Activated T-helper 9 cell treated with anti-CD3 and anti-CD28 coated beads, Interleukin-2, amount 50 U/mL, for 16 hours (primary cell): ENCODE results near the gene PHLPP2.

Source experiments
- DNase-seq: peaks from one replicate; pipeline ENCODE4 v3.0.0-alpha.2; 2020; ENCODE audit warnings: low read depth

Gene PHLPP2, protein sequence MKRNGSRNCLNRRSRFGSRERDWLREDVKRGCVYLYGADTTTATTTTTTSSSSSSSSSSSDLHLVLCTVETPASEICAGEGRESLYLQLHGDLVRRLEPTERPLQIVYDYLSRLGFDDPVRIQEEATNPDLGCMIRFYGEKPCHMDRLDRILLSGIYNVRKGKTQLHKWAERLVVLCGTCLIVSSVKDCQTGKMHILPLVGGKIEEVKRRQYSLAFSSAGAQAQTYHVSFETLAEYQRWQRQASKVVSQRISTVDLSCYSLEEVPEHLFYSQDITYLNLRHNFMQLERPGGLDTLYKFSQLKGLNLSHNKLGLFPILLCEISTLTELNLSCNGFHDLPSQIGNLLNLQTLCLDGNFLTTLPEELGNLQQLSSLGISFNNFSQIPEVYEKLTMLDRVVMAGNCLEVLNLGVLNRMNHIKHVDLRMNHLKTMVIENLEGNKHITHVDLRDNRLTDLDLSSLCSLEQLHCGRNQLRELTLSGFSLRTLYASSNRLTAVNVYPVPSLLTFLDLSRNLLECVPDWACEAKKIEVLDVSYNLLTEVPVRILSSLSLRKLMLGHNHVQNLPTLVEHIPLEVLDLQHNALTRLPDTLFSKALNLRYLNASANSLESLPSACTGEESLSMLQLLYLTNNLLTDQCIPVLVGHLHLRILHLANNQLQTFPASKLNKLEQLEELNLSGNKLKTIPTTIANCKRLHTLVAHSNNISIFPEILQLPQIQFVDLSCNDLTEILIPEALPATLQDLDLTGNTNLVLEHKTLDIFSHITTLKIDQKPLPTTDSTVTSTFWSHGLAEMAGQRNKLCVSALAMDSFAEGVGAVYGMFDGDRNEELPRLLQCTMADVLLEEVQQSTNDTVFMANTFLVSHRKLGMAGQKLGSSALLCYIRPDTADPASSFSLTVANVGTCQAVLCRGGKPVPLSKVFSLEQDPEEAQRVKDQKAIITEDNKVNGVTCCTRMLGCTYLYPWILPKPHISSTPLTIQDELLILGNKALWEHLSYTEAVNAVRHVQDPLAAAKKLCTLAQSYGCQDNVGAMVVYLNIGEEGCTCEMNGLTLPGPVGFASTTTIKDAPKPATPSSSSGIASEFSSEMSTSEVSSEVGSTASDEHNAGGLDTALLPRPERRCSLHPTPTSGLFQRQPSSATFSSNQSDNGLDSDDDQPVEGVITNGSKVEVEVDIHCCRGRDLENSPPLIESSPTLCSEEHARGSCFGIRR (N-terminal part only)

DNA sequence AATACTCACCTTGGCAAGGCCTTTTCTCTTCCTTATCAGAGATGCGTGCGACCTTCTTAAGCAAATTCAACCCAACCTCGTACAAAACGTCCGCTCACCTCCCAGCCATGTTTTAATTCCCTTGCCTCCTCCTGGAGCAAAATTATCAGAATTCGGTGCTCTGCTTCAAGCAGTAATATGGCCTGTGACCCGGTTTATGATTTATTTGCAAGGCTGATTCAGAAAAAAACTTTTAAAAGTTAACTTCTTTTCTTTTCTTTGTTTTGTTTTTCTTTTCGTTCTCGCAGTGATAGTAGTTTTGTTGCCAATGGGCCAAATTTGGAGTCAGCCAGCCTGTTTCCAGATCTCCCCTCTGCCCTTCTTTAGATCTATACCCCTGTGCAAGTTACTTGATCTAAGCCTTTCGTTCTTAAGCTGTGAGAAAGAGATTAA is at the start of gene PHLPP2:
Gene PHLPP2, minus strand, starts transcription at position 382 of the 432 bp plus-strand sequence. CDS start 9,906 bp downstream, outside the sequence.
- DNase-seq: no peak

DNA sequence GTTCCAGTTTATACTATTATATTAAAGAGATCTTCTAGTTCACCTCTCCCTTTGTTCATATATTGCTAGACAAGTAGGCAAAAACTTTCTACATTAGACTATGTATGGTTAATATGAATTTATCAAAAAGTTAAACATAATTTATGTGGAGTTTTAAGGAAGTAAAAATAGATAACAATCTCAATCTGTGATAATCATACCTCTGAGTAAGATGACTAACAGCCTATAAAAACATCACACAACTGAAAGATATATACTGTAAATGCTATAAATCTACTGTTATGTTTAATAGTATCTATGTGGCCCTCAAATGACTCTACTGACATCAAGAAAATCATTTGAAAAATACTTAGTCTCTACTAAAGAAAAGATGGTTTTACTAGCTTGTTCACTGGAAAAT is 47.1 kb upstream of the PHLPP2 start:
- DNase-seq: no peak

DNA sequence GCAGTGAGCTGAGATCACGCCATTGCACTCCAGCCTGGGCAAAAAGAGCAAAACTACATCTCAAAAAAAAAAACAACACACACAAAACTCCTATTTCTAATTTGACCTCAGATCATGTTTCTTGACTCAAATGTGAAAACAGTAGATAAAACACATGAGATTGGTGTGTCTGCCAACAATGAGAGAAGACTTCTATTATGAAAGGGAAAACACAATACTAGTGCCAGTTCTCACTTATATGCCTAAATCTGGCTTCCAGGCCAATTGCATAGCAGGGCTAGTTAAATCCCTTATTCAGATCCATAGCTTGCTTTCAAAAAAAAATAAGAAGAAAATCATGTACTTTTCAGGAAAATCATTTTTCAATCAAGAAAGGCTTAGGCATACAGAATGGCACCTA is 44.7 kb upstream of the PHLPP2 start:
- no peak for DNase-seq

DNA sequence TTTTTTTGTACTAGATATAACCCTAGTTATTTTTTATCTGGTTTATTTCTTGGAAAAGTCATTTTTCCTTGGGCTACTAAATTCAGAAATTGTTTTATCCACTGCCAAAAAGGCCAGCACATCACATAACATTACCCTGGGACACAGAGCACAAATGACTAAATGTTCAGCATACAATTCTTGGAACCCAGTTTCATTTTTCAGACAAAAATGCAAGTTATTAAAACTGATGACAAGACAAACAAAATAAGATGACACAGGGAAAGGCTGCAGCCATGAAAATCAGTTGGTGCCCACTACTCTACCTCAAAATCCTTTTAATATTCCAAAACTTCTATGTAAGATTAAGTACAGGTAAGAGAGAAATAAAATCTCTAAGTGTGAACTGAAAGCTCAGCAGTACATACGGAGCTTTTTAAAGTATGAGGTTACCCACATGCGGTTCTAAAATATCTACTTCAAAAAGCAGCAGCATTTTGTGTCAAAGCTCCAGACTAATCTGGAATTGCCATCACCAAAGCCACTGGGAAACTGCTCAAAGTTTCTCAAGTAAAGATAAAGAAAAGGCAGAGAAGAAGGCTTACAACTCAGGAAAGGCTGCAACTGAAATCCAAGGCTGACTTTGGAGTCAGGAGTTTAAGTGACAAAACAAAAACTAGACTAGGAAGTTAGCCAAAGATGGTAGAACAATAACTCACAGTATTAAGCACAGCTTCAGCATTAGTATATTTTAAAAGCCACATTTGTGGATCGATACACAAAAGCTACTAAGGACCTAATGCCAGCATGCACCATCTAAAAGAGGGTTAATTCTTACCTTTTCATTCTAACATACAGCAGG is 42.8 kb upstream of the PHLPP2 start:
- DNase-seq: no peak

DNA sequence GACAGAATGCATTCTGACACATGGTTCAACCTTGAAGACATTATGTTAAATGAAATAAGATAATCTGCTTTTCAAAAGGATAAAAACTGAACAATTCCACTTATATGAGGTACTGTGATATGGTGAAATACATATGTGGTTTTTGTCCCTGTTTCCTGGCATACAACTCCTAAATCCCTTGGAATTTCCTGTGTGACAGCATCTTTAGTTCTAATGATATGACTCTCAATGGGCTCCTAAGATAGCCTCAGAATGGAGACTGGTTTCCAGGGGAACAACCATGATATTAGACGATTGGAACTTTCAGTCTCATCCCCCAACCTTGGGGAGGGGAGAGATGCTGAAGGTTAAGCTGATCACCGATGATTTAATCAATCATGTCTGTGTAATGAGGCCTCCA is 37.7 kb upstream of the PHLPP2 start:
- DNase-seq: no peak

DNA sequence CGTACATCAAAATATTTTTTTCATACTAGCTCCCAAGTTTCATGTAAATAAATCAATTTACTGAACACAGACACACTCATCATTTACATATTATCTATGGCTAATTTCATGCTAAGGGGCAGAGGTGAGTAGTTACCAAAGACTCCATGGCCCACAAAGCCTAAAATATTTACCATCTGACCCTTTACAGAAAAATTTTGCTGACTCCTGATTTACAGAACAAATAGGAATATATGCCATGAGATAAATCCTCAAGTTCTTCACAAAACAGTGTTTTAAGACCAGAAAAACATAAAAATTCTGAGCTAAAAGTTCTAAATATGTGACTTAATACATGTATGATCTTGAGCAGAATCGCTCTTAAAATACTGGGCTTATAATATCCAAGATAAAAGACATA is 36.6 kb upstream of the PHLPP2 start:
- no peak for DNase-seq

DNA sequence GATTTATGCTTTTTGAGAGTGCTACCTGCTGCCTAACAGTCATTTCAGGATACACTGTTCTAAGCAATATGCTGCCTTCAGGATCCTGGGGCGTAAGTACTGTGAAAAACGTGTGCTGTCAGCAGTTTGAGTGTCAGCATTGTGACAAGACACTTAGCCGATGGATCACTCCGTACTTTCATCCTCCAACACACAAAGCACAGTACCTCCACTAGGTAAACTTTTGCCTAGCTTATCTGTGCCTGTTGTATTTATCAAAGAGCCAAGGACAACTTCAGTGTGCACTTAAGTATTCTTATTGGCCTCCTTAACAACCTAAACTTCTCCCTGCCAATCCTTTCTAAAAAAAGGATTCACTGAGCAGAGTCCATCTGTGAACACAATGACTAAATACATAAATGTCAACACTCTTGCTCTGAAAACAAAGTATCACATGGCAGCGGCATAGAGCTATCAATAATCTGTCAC is 33.8 kb upstream of the PHLPP2 start:
- no peak for DNase-seq

DNA sequence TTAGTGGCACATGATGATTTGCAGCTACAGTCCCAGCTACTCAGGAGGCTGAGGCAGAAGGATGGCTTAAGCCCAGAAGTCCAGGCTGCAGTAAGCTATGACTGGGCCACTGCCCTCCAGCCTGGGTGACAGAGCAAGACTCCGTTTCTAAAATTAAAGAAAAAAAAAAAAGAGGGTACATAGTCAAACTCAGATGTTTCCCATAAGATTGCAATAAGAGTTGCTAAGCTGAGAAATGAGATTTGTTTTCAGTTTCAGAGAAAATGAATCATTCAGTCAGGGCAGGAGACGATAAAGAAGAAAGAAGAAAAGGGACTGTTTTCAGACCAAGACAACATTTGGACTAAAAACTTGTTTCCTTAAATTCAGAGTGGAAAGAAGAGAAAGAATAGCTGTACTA is 30.2 kb upstream of the PHLPP2 start:
- DNase-seq: no peak

DNA sequence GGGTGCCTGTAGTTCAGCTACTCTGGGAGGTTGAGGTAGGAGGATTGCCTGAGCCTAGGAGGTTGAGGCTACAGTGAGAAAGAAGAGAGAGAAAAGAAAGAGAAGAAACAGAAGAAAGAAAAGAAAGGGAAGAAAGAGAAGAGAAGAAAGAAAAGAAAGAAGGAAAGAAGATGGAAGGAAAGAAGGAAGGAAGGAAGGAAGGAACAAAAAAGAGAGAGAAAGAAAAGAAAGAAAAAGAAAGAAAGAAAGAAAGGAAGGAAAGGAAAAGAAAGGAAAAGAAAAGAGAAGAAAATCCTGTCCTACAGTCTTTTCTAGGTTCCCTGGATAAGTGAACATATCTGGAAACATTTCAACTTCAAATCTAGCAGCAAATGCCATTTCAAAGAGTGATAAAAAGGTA is 29.6 kb upstream of the PHLPP2 start:
- no peak for DNase-seq

DNA sequence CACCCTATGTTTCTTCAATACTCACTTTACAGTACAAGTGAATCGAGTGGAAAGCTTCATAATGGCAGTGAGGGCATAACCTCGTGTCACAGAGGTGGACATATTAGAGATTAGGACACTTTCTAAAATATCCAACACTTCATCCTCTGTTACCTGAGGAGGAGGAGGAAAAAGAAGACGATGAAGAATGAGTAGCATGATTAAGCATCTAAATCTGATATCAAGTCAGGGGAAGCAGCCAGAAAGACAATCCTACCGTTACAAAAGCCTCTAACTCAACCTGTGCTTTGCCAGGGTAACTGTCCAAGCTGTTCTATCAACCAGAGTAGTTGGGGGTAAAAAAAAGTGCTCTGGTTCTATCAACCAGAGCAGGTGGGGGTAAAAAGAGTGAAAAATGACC is 23.7 kb upstream of the PHLPP2 start:
- DNase-seq: no peak

DNA sequence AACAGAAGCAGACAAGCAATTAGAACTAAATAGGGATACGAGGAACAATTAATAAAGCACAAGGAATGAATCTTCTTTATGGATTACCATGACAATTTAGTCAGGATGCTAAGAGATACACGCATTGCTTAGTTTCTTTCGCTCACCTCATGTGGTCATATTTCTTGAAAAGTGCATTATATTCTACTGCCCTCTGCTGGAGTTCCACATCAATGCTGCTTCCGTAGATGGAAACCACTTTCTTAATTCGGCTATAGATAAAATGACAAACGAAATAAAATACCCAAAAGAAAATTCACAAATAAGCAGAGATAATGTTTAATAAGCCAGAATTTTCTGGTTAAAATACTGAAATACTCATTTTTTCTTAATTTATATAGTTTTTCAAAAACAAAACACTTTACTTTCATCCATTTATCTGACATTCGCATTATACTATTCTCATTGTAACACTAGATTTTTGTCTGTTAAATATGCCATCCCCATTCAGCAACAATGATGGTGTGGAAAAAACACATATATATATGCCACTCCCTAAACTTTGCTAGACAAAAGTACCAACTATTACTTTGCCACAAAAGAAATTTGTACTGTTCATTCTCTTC is 22.0 kb upstream of the PHLPP2 start:
- DNase-seq: no peak

DNA sequence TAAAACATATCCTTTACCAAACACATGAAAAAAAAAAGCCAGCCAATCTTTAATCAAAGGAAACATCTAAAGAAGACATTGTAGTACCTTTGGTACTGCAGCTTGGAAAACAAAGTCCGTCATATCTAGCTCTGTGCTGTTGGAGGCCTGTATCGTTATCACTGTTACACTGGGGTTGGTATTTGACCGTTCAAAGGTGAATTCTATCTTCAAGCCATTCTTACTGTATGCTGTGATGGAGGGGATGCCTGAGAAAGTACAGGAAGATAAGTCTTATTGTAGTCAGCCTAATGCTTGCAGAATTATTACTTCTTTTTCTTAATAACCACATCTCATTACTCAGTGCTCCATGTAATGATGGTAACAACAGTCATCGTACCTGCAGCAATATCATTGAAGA is 14.4 kb upstream of the PHLPP2 start:
- no peak for DNase-seq

DNA sequence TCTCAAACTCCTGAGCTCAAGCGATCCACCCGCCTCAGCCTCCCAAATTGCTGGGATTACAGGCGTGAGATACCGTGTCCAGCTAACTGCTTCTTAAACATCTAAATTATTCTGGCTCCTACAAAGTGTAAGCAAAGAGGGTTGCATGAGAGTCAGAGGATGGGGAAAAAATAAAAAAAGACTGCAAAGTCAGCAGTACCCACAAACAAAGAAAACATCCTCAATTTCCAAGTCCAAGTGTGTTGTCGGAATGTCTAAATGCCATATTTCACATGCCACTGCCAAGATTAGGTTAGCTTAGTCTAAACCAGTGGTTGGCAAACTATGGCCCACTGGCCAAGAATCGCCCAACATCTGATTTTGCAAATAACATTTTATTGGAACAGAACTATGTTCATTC is 13.0 kb upstream of the PHLPP2 start:
- DNase-seq: no peak

DNA sequence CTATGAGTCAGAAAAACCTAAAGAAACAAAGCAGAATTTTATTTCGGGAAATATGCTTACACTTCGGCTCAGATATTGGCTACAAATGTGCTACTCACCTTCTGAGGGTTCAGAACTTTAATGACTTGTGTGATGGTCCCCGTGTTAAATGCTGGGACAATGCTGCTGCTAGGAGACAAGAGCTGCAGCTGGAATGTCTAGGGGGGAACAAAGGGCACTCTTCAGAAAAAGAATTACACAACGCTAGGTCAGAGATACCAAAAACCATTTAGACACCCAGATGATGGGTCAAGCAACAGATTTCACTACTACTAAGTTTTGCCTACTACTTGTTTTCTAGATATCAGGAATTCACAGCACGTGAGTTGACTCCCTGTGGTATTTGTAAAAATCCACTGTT is 10.0 kb upstream of the PHLPP2 start:
- no peak for DNase-seq

DNA sequence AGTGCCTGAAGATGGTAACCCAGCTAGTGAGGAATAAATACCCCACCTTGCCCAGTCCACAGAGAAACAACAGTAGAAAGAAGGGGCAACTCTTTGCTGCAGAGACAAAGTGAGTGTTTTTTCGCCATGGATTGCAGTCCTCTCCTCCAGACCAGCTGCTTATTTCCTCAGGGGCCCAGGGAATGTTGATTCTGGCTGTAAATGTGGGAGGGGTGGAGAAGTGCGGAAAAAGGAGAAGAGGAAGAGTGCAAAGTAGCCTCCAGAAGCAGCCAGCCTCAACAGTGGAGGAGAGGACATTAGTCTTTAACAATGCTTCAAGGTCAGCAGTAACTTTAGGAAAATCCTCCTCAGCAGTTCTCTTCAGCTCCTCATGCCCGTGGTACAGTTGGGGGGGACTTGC is 8.1 kb upstream of the PHLPP2 start:
- DNase-seq: no peak

DNA sequence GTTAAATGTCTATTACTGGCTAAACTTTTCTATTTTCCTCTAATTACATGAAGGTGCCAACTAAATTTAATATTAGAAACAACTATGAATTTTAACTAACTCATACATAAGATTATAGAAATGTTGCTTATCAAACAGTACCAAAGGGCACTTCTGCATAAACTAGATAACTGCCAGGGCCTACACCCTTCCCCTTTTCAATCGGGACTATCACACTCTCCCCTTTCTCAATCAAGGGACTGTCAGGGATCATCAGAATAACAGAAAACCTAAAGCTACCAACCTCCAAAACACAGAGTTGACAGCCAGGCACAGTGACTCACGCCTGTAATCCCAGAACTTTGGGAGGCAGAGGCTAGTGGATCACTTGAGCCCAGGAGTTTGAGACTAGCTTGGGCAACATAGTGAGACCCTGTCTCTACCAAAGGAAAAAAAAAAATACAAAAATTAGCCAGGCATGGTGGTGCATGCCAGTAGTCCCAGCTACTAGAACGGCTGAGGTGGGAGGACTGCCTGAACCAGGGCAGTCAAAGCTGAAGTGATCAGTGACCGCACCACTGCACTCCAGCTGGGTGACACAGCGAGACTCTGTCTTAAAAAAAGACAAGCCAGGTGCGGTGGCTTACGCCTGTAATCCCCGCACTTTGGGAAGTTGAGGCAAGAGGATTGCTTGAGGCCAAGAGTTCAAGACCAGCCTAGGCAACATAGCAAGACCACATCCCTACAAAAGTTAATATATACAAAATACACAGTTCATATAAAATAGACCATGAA is 3.2 kb upstream of the PHLPP2 start:
- DNase-seq: no peak

DNA sequence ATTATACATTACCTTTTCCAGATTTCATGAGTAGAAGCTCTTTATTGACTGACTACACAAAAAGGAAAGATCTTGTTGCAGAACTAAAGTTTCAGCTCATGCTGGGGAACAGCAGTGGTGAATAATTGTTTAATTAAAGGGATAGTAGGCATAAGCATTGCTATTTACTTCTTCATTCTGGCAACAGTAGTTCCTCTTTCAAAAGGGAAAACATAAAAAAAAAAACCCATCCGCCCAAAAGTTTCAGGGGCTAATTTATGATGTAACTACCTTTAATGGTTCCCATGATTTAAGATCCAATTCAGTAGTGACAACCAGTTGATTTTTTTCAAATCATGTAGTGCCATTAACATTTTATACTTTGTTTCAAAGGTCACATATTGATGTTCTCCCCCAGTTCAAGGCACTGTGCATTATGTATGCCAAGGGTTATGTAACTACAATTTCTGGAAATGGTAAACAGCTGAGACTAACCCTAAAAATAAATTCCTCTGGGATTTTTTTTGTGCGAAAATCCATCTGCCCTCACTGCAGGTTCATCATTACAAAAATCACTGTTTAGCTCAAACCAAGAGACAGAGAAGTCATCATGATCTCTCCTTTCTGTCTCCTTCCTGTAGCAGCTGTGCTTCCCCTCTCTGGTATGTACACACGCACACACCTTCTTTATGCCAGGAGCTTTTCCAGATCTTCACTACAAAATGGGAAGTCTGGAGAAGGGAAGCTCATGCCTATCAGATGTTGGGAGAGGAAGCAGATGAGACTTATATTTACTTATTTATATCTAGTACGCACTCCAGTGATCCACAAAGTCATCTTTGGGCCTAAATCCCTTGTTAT is 2.2 kb upstream of the PHLPP2 start:
- no peak for DNase-seq

DNA sequence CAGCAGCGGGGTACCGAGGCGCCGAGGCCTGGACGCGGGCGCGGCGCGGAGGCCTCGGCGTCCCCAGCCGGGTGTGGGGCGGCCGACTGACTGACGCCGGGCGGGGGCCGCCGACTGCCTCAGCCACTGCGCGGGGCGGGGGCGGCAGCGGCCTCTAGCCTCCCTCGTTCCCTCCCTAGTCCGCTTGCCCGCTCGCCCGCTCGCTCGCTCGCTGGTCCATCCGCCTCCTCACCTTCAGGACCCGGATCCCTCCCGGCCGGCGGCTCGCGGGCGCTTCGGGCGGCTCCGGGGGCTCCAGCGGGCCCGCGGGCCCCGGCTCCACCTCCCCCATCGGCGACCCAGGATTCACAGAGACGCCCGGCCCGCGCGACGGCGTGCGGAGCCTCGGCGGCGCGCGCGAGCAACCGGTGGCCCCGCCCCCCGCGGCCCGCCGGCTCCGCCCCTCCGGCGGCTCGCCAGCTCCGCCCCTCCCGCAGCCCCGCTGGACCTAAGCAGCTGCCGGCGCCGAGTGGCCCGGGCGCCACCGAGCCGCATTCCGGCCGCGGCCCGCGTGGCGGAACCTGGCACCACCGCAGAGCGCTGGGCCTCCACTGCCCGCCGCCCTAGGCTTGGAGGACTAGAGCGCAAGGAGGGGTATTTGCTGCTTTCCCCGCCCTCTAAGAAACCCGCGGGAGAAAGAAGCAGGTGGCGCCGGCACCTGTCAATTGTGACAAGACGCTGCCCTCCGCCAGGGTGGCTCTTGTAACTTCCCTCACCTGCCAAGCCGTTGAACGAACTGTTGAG is 773 bp downstream of the PHLPP2 start:
- peak; percentile 75 for DNase-seq
